ENCODE results near the gene ZNF200. TPM values are rescaled to one million over a fixed set of nuclear protein-coding genes. Genes with fewer than 3 reads are reported as not detected.

The ZNF200 gene
- total and polyA plus RNA-seq, 2 of the 13 experiments (the other 11 are each of a cell fraction or from before 2014, with no cell fraction given) = 3.5 to 16.5 TPM

- no peak for TF ChIP-seq ADNP (CRISPR knock-in tag; IDR thresholded peaks at IDR 0.05)
- TF ChIP-seq NONO (IDR thresholded peaks at IDR 0.05) = no peak
- peak; percentile 38; the same call in 1 of the 2 replicates for TF ChIP-seq NONO (CRISPR knock-in tag; conservative IDR thresholded peaks at IDR 0.05)
- no peak for TF ChIP-seq CENPT (CRISPR knock-in tag; IDR thresholded peaks at IDR 0.05; ENCODE audit: low read depth)
- TF ChIP-seq PRPF4 (IDR thresholded peaks at IDR 0.05; ENCODE audit: low read depth, low read length, poor library complexity, severe bottlenecking) = no peak
- TF ChIP-seq, protein P1, sequence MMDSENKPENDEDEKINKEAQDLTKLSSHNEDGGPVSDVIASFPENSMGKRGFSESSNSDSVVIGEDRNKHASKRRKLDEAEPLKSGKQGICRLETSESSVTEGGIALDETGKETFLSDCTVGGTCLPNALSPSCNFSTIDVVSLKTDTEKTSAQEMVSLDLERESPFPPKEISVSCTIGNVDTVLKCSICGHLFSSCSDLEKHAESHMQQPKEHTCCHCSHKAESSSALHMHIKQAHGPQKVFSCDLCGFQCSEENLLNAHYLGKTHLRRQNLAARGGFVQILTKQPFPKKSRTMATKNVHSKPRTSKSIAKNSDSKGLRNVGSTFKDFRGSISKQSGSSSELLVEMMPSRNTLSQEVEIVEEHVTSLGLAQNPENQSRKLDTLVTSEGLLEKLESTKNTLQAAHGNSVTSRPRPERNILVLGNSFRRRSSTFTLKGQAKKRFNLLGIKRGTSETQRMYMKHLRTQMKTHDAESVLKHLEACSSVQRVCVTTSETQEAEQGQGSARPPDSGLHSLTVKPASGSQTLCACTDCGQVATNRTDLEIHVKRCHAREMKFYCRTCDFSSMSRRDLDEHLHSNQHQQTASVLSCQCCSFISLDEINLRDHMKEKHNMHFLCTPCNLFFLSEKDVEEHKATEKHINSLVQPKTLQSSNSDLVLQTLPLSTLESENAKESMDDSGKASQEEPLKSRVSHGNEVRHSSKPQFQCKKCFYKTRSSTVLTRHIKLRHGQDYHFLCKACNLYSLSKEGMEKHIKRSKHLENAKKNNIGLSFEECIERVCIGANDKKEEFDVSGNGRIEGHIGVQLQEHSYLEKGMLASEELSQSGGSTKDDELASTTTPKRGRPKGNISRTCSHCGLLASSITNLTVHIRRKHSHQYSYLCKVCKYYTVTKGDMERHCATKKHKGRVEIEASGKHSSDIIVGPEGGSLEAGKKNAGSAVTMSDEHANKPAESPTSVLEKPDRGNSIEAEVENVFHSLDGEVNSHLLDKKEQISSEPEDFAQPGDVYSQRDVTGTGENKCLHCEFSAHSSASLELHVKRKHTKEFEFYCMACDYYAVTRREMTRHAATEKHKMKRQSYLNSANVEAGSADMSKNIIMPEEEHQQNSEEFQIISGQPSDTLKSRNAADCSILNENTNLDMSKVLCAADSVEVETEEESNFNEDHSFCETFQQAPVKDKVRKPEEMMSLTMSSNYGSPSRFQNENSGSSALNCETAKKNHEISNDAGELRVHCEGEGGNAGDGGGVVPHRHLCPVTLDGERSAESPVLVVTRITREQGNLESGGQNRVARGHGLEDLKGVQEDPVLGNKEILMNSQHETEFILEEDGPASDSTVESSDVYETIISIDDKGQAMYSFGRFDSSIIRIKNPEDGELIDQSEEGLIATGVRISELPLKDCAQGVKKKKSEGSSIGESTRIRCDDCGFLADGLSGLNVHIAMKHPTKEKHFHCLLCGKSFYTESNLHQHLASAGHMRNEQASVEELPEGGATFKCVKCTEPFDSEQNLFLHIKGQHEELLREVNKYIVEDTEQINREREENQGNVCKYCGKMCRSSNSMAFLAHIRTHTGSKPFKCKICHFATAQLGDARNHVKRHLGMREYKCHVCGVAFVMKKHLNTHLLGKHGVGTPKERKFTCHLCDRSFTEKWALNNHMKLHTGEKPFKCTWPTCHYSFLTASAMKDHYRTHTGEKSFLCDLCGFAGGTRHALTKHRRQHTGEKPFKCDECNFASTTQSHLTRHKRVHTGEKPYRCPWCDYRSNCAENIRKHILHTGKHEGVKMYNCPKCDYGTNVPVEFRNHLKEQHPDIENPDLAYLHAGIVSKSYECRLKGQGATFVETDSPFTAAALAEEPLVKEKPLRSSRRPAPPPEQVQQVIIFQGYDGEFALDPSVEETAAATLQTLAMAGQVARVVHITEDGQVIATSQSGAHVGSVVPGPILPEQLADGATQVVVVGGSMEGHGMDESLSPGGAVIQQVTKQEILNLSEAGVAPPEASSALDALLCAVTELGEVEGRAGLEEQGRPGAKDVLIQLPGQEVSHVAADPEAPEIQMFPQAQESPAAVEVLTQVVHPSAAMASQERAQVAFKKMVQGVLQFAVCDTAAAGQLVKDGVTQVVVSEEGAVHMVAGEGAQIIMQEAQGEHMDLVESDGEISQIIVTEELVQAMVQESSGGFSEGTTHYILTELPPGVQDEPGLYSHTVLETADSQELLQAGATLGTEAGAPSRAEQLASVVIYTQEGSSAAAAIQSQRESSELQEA (CRISPR knock-in tag; IDR thresholded peaks at IDR 0.05; ENCODE audit: not compliant biosample characterization) = no peak
- no peak for TF ChIP-seq ZNF235 (CRISPR knock-in tag; IDR thresholded peaks at IDR 0.05; ENCODE audit: borderline replicate concordance)
- TF ChIP-seq NR2F6 (IDR thresholded peaks at IDR 0.05) = 0 out of 2 replicates have a peak, but pooled peaks have one; percentile 16
- no peak; the same call in 1 of the 2 replicates for TF ChIP-seq NR2F6 (CRISPR knock-in tag; IDR thresholded peaks at IDR 0.05)
- TF ChIP-seq ZBTB3 (CRISPR knock-in tag; IDR thresholded peaks at IDR 0.05; ENCODE audit: borderline replicate concordance, low read depth) = 0 out of 2 replicates have a peak, but pooled peaks have one; percentile 44
- TF ChIP-seq TFDP2 (CRISPR knock-in tag; IDR thresholded peaks at IDR 0.05) = peak; percentile 86
- TF ChIP-seq TGIF2 (CRISPR knock-in tag; IDR thresholded peaks at IDR 0.05) = 0 out of 2 replicates have a peak, but pooled peaks have one; percentile 33
- no peak for TF ChIP-seq CEBPB (IDR thresholded peaks at IDR 0.05; ENCODE audit: borderline replicate concordance, low read depth, low read length)
- no peak for TF ChIP-seq HHEX (CRISPR knock-in tag; IDR thresholded peaks at IDR 0.05)
- TF ChIP-seq NBN (conservative IDR thresholded peaks at IDR 0.05) = no peak
- TF ChIP-seq CREBL2 (CRISPR knock-in tag; IDR thresholded peaks at IDR 0.05; ENCODE audit: borderline replicate concordance) = no peak; the same call in 1 of the 2 replicates
- no peak; the same call in 1 of the 2 replicates for TF ChIP-seq ZZZ3 (CRISPR knock-in tag; IDR thresholded peaks at IDR 0.05; ENCODE audit: borderline replicate concordance)
- peak; percentile 70 for TF ChIP-seq BHLHE40 (IDR thresholded peaks at IDR 0.05; ENCODE audit: low read length)
- TF ChIP-seq TBL1XR1 (IDR thresholded peaks at IDR 0.05; ENCODE audit: borderline replicate concordance, low read length, partially characterized antibody) = peak; percentile 25
These were observed 29.4 kb upstream of the ZNF200 start (continued) for GRCh38 chr16:3264137-3265036.

Data from HepG2 (cell line).